Activated CD4-positive, alpha-beta memory T cell treated with anti-CD3 and anti-CD28 coated beads for 36 hours (primary cell): ENCODE data around the gene CXCR1. TPM values are rescaled to one million over a fixed set of nuclear protein-coding genes. Genes with fewer than 3 reads are reported as not detected.
"Not testable (repeated sequence)": the region's sequence is repeated elsewhere in the genome, so short reads cannot be mapped to it uniquely, and the experiment has no call there.

Experiments
- CTCF ChIA-PET: fragments of 350-600 bp; sonication (Branson Sonifier 250); formaldehyde crosslinking; loops from one replicate; lab custom pipeline; 2021; ENCODE audit warnings: antibody characterized with exemption, inconsistent platforms; lab: Charles Lee
- POLR2A ChIA-PET: fragments of 350-600 bp; sonication (Branson Sonifier 250); formaldehyde crosslinking; loops from one replicate; lab custom pipeline; 2021; ENCODE audit warnings: antibody characterized with exemption; lab: Charles Lee
- DNase-seq: peaks from one replicate; pipeline ENCODE4 v3.0.0-alpha.2; 2020
- H3K27ac Mint-ChIP-seq: one replicate; pipeline ENCODE4 v1.8.0; 2021; ENCODE audit warnings: mixed read lengths
- H3K27me3 Mint-ChIP-seq: one replicate; pipeline ENCODE4 v1.8.0; 2021; ENCODE audit warnings: mixed read lengths
- H3K36me3 Mint-ChIP-seq: one replicate; pipeline ENCODE4 v1.8.0; 2021; ENCODE audit warnings: mixed read lengths
- H3K4me1 Mint-ChIP-seq: one replicate; pipeline ENCODE4 v1.8.0; 2021; ENCODE audit warnings: low read depth, mixed read lengths
- H3K4me3 Mint-ChIP-seq: one replicate; pipeline ENCODE4 v1.8.0; 2021; ENCODE audit warnings: mild to moderate bottlenecking, mixed read lengths
- H3K9me3 Mint-ChIP-seq: one replicate; pipeline ENCODE4 v1.8.0; 2021; ENCODE audit warnings: mixed read lengths
- intact Hi-C: fragments of 100-400 bp; cut with micrococcal nuclease; formaldehyde crosslinking; loops from one replicate; pipeline ENCODE4 v1.15.1; 2023
- total RNA-seq, 2 experiments: library from RNA; stranded (reverse); gene quantifications; one replicate each; pipeline ENCODE4 v1.2.3, GENCODE V29; 2021

The CXCR1 gene
- total RNA-seq, 2 experiments from 2014 or later = not detected

DNA sequence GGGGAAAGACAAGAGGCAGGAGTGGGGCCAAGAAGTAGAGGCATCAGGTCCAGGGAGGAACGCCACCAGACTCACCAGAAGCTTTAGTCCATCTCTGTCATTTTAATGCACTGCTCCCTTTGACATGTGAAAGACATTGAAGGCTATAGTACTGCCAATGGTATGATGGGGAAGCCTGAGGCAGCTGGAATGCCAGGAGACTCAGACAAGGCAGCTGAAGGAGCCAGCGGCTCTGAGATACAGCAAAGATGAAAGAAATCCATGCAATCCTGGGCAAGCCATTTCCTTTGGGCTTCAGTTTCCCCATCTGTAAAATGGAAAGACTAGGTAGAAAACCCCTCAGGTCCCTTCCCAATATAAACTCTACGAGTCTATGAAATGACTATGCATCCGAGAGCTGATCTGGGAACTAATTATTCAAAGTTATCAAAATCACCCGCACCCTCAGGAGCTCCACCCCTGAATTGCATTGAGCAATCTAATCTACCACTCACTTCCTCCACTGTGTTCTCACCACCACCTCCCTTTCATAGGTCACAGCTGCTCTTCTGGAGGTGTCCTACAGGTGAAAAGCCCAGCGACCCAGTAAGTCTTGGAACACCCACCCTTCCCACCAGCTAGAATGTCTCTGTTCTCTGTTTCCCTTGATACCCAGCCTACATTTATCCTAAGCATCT lies 37.8 kb downstream of the CXCR1 start:
- H3K4me1 Mint-ChIP-seq = peaks cover 9% of the 10 kb centered on the region
- intact Hi-C loops = no loop called here
- no peak for DNase-seq
- ChIA-PET CTCF (no interaction called here), POLR2A (no interaction called here)
- H3K27me3 Mint-ChIP-seq = peaks cover 12% of the 10 kb centered on the region
- H3K27ac Mint-ChIP-seq = no peak overlapping the region
- H3K9me3 Mint-ChIP-seq = no peaks in the 10 kb centered on the region
- H3K4me3 Mint-ChIP-seq = no peak overlapping the region
- H3K36me3 Mint-ChIP-seq = no peaks in the 10 kb centered on the region

DNA sequence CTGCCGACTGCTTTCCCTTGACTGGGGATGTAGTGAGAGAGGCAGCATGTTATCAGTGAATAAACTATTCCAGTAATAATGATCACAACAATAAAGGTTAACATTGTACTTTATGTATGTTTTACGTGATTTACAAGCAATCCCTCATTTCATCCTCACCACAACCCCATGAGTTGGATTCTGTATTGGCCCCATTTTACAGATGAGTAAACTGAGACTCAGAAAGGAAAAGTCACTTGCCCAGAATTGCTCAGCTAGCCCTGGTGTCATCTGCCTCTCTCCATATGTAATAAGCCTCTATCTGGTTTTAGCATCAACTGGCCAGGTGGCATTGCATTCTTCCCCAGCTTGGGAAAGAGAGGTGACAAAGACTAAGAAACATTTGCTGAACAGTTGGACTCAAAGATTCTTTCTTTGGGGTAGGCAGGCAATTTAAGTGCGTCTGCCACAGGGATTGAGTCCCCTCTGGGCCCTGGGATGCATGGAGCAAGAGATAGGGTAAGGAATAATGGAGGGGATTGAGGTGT lies 38.8 kb downstream of the CXCR1 start:
- ChIA-PET POLR2A (no interaction called here), CTCF (no interaction called here)
- peaks cover under 1% of the 10 kb centered on the region for H3K9me3 Mint-ChIP-seq
- no peak overlapping the region for H3K4me3 Mint-ChIP-seq
- DNase-seq = no peak
- intact Hi-C loops = no loop called here
- no peaks in the 10 kb centered on the region for H3K36me3 Mint-ChIP-seq
- H3K4me1 Mint-ChIP-seq = peaks cover 9% of the 10 kb centered on the region
- peaks cover 12% of the 10 kb centered on the region for H3K27me3 Mint-ChIP-seq
- no peak overlapping the region for H3K27ac Mint-ChIP-seq

DNA sequence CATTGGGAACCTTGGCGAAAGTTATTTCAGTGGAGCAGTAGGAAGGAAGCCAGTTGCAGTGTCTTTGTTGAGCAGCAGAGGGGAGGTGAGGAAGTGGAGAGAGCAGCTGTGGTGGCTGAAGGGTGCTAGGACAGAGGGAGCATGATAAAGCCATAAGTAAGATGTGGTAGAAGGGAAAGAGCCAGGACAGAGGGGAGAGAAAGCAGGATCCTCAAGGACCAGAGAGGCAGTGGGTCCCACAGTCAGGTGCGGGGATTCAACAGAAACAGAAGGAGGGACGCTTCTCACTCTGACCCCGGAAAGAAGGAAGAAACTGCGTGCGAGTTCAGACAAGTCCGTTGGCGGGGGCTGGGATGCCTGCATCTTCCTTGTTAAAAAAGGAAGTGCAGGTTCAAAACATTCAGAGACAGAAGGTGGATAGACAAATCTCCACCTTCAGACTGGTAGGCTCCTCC lies 41.1 kb downstream of the CXCR1 start, which contains the start of gene CXCR2:
CXCR2 (plus strand) TSS at position 403 of the 455 bp plus-strand sequence. CDS start 8,774 bp downstream, outside the sequence.
- intact Hi-C loops = no loop called here
- H3K36me3 Mint-ChIP-seq = no peaks in the 10 kb centered on the region
- no peak within 1 kb of the TSS for H3K27ac Mint-ChIP-seq
- CTCF ChIA-PET = no interaction called here
- POLR2A ChIA-PET = no interaction called here
- peaks cover 17% of the 10 kb centered on the region for H3K9me3 Mint-ChIP-seq
- H3K4me1 Mint-ChIP-seq = peaks cover 9% of the 10 kb centered on the region
- H3K27me3 Mint-ChIP-seq = peaks cover 8% of the 10 kb centered on the region
- no peak for DNase-seq
- H3K4me3 Mint-ChIP-seq = no peak within 1 kb of the TSS

DNA sequence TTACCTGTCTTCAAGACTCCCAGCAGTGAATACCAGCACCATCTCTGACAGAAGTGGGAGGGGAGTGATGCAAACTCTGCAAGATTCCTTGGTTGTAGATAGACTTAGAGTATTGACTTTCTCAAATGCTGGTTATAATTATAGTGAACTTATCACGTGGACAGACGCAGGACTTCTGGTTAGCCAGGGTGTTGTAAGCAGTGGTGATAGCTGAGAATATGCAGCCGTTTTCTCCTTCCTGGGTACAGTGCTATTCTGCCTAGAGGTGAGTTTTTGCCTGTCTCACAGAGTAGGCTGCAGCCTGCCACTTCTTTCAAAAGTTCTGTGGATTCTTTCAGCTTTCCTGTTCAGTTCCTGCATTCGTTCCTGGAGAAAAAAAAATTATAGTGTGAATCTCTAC lies 41.7 kb downstream of the CXCR1 start:
- no peak overlapping the region for H3K27ac Mint-ChIP-seq
- H3K36me3 Mint-ChIP-seq = no peaks in the 10 kb centered on the region
- H3K9me3 Mint-ChIP-seq = peaks cover 17% of the 10 kb centered on the region
- H3K27me3 Mint-ChIP-seq = peaks cover 12% of the 10 kb centered on the region
- peaks cover 9% of the 10 kb centered on the region for H3K4me1 Mint-ChIP-seq
- DNase-seq = no peak
- CTCF ChIA-PET = no interaction called here
- H3K4me3 Mint-ChIP-seq = no peak overlapping the region
- POLR2A ChIA-PET = no interaction called here
- intact Hi-C loops = no loop called here

DNA sequence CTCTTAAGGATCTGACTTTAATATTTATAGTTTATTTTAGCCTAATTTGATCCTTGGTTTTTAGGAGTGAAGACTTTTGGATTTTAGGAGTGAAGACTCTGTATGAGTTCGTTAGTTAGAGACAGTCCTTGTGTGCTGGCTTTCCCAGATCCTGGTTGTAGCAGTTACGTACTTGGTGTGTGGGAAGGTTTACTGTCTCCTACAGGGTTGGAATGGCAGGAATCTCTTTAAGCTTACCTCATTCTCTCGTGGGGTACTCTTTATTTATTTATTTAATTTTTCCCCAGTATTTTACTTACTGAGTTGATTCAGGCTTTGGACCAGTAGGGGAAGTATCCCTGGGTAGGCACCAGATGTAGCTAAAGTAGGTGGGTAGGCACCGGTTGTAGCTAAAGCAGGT lies 42.8 kb downstream of the CXCR1 start:
- H3K36me3 Mint-ChIP-seq = no peaks in the 10 kb centered on the region
- ChIA-PET CTCF (no interaction called here), POLR2A (no interaction called here)
- peaks cover 17% of the 10 kb centered on the region for H3K9me3 Mint-ChIP-seq
- H3K27me3 Mint-ChIP-seq = peaks cover 12% of the 10 kb centered on the region
- no peak overlapping the region for H3K27ac Mint-ChIP-seq
- peaks cover 9% of the 10 kb centered on the region for H3K4me1 Mint-ChIP-seq
- no peak for DNase-seq
- no peak overlapping the region for H3K4me3 Mint-ChIP-seq
- intact Hi-C loops = no loop called here

DNA sequence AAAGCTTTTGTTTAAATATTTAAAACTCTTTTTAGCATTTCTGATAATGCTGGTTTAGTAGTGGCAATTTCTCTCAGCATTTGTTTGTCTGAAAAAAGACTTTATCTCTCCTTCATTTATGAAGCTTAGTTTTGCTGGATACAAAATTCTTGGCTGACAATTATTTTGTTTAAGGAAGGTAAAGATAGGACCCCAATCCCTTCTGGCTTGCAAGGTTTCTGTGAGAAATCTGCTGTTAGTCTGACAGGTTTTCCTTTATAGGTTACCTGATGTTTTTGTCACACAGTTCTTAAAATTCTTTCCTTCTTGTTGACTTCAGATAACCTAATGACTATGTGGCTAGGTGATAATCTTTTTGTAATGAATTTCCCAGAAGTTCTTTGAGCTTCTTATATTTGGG lies 44.5 kb downstream of the CXCR1 start:
- H3K36me3 Mint-ChIP-seq, CTCF ChIA-PET, DNase-seq, H3K27ac Mint-ChIP-seq, intact Hi-C loops, H3K4me1 Mint-ChIP-seq, POLR2A ChIA-PET, H3K4me3 Mint-ChIP-seq: not testable (repeated sequence)
- peaks cover 22% of the 10 kb centered on the region for H3K9me3 Mint-ChIP-seq
- H3K27me3 Mint-ChIP-seq = peaks cover 10% of the 10 kb centered on the region

DNA sequence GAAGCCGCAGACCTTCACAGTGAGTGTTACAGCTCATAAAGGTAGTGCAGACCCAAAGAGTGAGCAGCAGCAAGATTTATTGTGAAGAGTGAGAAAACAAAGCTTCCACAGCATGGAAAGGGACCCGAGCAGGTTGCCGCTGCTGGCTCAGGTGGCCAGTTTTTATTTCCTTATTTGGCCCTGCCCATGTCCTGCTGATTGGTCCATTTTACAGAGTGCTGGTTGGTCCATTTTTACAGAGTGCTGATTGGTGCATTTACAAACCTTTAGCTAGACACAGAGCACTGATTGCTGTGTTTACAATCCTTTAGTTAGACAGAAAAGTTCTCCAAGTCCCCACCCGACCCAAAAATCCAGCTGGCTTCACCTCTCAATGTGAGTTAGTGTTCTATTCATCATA lies 45.0 kb downstream of the CXCR1 start:
- peaks cover 27% of the 10 kb centered on the region for H3K9me3 Mint-ChIP-seq
- DNase-seq, H3K36me3 Mint-ChIP-seq, intact Hi-C loops, CTCF ChIA-PET, POLR2A ChIA-PET, H3K27ac Mint-ChIP-seq, H3K4me1 Mint-ChIP-seq, H3K4me3 Mint-ChIP-seq: not testable (repeated sequence)
- peaks cover 10% of the 10 kb centered on the region for H3K27me3 Mint-ChIP-seq

Other genes starting within 250 kb of the CXCR1 start
- gene TNS1, start 164.0 kb downstream of the CXCR1 start, total RNA-seq = under 1 TPM; 0.92 to 0.97 TPM
- gene RUFY4, start 97.7 kb downstream of the CXCR1 start, total RNA-seq = 1 to 10 TPM in 1 of 2 experiments, under 1 TPM in 1; 0.93 to 1.8 TPM
- not detected for gene CXCR2, start 40.9 kb downstream of the CXCR1 start, total RNA-seq
- 100 to 1,000 TPM; 564 to 570 TPM for gene ARPC2, start 50.2 kb upstream of the CXCR1 start, total RNA-seq
- under 1 TPM; 0.14 to 0.19 TPM for gene GPBAR1, start 94.1 kb upstream of the CXCR1 start, total RNA-seq
- 10 to 100 TPM; 60.8 to 65.6 TPM for gene AAMP, start 103.2 kb upstream of the CXCR1 start, total RNA-seq
- 10 to 100 TPM; 18.4 to 19.4 TPM for gene PNKD, start 103.6 kb upstream of the CXCR1 start, total RNA-seq
- gene TMBIM1, start 125.5 kb upstream of the CXCR1 start, total RNA-seq = 10 to 100 TPM; 71.8 to 79.2 TPM
- not detected for gene CATIP, start 189.9 kb upstream of the CXCR1 start, total RNA-seq
- under 1 TPM; 0.10 to 0.26 TPM for gene SLC11A1, start 215.3 kb upstream of the CXCR1 start, total RNA-seq
- gene CTDSP1, start 232.9 kb upstream of the CXCR1 start, total RNA-seq = 10 to 100 TPM; 64.4 to 69.7 TPM